Measurements from ENCODE around the gene RNF8.

The RNF8 gene

DNA sequence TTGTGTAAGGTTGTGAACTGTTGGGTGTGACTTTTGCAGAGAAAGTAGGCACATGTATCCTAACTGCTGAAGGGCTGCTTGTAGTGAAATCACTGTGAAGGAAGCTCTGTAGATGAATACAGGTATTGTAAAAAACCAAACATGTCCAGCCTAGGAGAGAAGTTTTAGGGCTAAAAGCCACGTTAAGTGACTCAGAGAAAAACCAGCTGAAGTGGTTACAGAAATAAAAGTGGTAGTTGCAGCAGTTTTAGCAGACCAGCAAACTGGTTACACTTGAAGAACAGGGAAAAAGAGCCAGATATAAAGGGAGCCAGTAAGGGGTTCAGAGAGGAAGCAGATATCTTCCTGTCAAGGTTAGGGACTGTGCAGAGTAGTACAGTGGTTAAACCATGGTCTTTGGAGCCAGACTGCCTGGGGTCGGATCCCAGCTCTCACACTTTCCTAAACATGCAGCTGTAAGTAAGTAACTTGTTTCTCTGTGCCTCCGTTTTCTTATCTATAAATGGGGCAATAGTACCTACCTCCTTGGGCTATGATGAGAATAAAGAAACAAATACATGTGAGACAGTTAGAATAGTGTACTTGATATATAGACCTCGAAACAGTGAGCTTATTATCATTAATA is 33.8 kb upstream of the RNF8 start:
- H3K9ac ChIP-seq (ENCODE audit: low read length): no peak overlapping the region
- H3K36me3 ChIP-seq (replicated peaks; ENCODE audit: insufficient read depth, low read length): no peaks in the 10 kb centered on the region
- H3K27ac ChIP-seq (ENCODE audit: low read length): no peak overlapping the region

DNA sequence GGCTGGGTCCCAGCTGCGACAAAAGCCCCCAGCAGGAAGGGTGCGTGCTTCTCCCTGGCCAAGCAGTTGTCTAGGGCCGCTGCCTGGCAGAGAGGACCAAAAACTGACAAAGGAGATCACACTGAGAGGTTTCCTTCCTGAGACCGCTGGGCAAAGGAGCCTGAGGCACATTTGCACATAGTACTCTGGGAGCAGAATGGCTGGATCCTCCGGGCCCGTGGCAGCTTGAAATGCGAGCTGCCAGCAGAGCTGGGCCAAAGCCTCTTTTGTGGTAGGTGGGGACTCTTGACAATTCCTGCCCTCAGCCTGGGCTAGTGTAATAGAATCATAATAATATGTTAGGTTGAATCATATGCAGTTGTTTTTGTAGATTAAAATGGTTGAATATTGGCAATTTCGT is 33.1 kb upstream of the RNF8 start:
- Histone ChIP-seq H3K4me1 (ENCODE audit: low read length) (peaks cover 29% of the 10 kb centered on the region), H3K4me3 (ENCODE audit: low read length) (no peak overlapping the region), H3K9ac (ENCODE audit: low read length) (no peak overlapping the region), H3F3A (ENCODE audit: insufficient read depth, low read length) (peaks cover 15% of the 10 kb centered on the region), H3K36me3 (replicated peaks; ENCODE audit: insufficient read depth, low read length) (no peaks in the 10 kb centered on the region), H3K27me3 (replicated peaks; ENCODE audit: insufficient read depth, low read length) (no peaks in the 10 kb centered on the region), H3K79me2 (ENCODE audit: low read length) (no peaks in the 10 kb centered on the region), H3K4me2 (ENCODE audit: low read depth, low read length) (no peak overlapping the region), H3K27ac (ENCODE audit: low read length) (no peak overlapping the region), H2AFZ (ENCODE audit: low read length) (no peak overlapping the region), H3K9me3 (replicated peaks; ENCODE audit: insufficient read depth, low read length) (no peaks in the 10 kb centered on the region), H3K9me2 (replicated peaks; ENCODE audit: insufficient read depth, low read length) (no peaks in the 10 kb centered on the region), H4K20me1 (ENCODE audit: insufficient read depth, low read length) (no peaks in the 10 kb centered on the region)
- TF ChIP-seq EZH2phosphoT487 (IDR thresholded peaks at IDR 0.05; ENCODE audit: low read length) (no peak), EZH2 (optimal IDR thresholded peaks at IDR 0.05; ENCODE audit: low read depth, low read length) (no peak)
- TF ChIP-seq, protein P1, sequence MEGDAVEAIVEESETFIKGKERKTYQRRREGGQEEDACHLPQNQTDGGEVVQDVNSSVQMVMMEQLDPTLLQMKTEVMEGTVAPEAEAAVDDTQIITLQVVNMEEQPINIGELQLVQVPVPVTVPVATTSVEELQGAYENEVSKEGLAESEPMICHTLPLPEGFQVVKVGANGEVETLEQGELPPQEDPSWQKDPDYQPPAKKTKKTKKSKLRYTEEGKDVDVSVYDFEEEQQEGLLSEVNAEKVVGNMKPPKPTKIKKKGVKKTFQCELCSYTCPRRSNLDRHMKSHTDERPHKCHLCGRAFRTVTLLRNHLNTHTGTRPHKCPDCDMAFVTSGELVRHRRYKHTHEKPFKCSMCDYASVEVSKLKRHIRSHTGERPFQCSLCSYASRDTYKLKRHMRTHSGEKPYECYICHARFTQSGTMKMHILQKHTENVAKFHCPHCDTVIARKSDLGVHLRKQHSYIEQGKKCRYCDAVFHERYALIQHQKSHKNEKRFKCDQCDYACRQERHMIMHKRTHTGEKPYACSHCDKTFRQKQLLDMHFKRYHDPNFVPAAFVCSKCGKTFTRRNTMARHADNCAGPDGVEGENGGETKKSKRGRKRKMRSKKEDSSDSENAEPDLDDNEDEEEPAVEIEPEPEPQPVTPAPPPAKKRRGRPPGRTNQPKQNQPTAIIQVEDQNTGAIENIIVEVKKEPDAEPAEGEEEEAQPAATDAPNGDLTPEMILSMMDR (IDR thresholded peaks at IDR 0.05; ENCODE audit: low read length): no peak
- DNase-seq: no peak

More for the DNA sequence above, 33.8 kb upstream of the RNF8 start:
- no peaks in the 10 kb centered on the region for H3K79me2 ChIP-seq (ENCODE audit: low read length)
- no peak overlapping the region for H3K4me3 ChIP-seq (ENCODE audit: low read length)
- H2AFZ ChIP-seq (ENCODE audit: low read length): no peak overlapping the region
- H4K20me1 ChIP-seq (ENCODE audit: insufficient read depth, low read length): no peaks in the 10 kb centered on the region
- no peaks in the 10 kb centered on the region for H3K27me3 ChIP-seq (replicated peaks; ENCODE audit: insufficient read depth, low read length)
- TF ChIP-seq EZH2phosphoT487 (IDR thresholded peaks at IDR 0.05; ENCODE audit: low read length): no peak
- H3K9me3 ChIP-seq (replicated peaks; ENCODE audit: insufficient read depth, low read length): no peaks in the 10 kb centered on the region
- H3K4me1 ChIP-seq (ENCODE audit: low read length): peaks cover 36% of the 10 kb centered on the region
- H3F3A ChIP-seq (ENCODE audit: insufficient read depth, low read length): peaks cover 15% of the 10 kb centered on the region
- no peaks in the 10 kb centered on the region for H3K9me2 ChIP-seq (replicated peaks; ENCODE audit: insufficient read depth, low read length)
- DNase-seq: no peak
- no peak overlapping the region for H3K4me2 ChIP-seq (ENCODE audit: low read depth, low read length)

DNA sequence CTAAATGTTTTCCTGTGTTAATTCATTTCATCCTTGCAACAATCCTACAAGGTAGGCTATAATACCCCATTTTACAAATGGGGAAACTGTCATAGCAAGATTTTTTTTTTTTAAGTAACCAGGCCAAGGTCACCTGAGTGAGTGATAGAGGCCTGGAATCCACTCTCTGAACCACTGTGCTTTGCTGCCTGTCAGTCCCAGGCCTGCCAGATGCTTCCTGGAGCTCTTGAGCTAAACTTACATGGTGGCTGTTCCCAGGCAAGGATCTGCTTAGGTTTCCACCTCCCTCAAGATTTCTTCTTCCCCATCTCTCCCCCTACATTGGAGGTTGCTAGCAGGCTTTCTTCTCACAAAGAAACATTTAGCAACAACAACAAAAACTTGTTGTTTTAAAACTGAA is 32.7 kb upstream of the RNF8 start:
- Histone ChIP-seq H3K9me2 (replicated peaks; ENCODE audit: insufficient read depth, low read length) (no peaks in the 10 kb centered on the region), H3K4me2 (ENCODE audit: low read depth, low read length) (no peak overlapping the region), H4K20me1 (ENCODE audit: insufficient read depth, low read length) (no peaks in the 10 kb centered on the region), H3K27me3 (replicated peaks; ENCODE audit: insufficient read depth, low read length) (no peaks in the 10 kb centered on the region), H3K27ac (ENCODE audit: low read length) (no peak overlapping the region), H3K36me3 (replicated peaks; ENCODE audit: insufficient read depth, low read length) (no peaks in the 10 kb centered on the region), H3K9ac (ENCODE audit: low read length) (no peak overlapping the region), H3K4me3 (ENCODE audit: low read length) (no peak overlapping the region), H3F3A (ENCODE audit: insufficient read depth, low read length) (peaks cover 15% of the 10 kb centered on the region), H2AFZ (ENCODE audit: low read length) (no peak overlapping the region), H3K9me3 (replicated peaks; ENCODE audit: insufficient read depth, low read length) (no peaks in the 10 kb centered on the region), H3K4me1 (ENCODE audit: low read length) (peaks cover 25% of the 10 kb centered on the region), H3K79me2 (ENCODE audit: low read length) (no peaks in the 10 kb centered on the region)
- TF ChIP-seq EZH2phosphoT487 (IDR thresholded peaks at IDR 0.05; ENCODE audit: low read length) (no peak), EZH2 (optimal IDR thresholded peaks at IDR 0.05; ENCODE audit: low read depth, low read length) (no peak)
- DNase-seq: no peak

DNA sequence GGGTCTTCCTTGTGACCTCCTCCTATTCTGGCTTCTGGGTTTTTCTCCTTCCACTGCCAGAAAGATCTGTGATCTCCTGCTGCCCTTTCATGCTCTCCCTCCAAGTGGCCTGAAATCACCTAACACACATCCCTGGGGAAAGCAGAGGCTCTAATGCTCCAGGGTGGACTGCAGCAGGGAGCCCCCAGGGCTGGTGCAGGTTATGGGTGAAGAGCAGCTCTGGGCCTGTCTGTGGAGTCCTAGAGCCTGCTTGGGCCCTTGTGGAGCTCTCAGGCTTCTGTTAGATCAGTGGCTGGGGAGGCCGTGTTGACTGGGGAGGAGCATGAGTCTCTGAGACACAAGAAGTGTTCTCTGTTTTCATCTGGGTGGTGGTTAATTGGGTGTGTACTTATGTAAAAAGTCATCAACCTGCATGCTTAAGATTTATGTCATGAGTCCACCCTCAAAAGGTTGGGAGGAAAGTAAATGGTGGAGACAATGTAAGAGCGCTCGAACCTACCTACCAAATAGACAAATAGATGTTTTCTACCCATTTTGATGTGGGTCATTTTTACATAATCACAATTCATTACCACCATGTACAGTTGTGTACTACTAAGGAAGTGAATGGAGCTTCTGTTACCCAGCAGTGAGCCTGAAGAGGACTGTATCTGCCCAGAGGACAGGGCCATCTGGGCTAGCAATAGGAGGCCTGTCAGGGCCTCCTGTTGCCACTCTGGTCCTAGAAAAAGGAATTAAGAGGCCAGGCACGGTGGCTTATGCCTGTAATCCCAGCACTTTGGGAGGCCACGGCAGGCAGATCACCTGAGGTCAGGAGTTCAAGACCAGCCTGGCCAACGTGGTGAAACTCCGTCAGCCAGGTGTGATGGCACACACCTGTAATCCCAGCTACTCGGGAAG is 32.0 kb upstream of the RNF8 start:
- no peak overlapping the region for H3K9ac ChIP-seq (ENCODE audit: low read length)
- H3K9me2 ChIP-seq (replicated peaks; ENCODE audit: insufficient read depth, low read length): no peaks in the 10 kb centered on the region
- no peak for TF ChIP-seq EZH2 (optimal IDR thresholded peaks at IDR 0.05; ENCODE audit: low read depth, low read length)
- TF ChIP-seq, protein P1 (IDR thresholded peaks at IDR 0.05; ENCODE audit: low read length): no peak
- no peak for TF ChIP-seq EZH2phosphoT487 (IDR thresholded peaks at IDR 0.05; ENCODE audit: low read length)
- no peaks in the 10 kb centered on the region for H3K27me3 ChIP-seq (replicated peaks; ENCODE audit: insufficient read depth, low read length)
- H3K9me3 ChIP-seq (replicated peaks; ENCODE audit: insufficient read depth, low read length): no peaks in the 10 kb centered on the region
- peaks cover 18% of the 10 kb centered on the region for H3K4me1 ChIP-seq (ENCODE audit: low read length)
- peaks cover 14% of the 10 kb centered on the region for H3F3A ChIP-seq (ENCODE audit: insufficient read depth, low read length)
- H3K4me3 ChIP-seq (ENCODE audit: low read length): no peak overlapping the region
- no peak overlapping the region for H3K4me2 ChIP-seq (ENCODE audit: low read depth, low read length)
- H4K20me1 ChIP-seq (ENCODE audit: insufficient read depth, low read length): no peaks in the 10 kb centered on the region
- no peak for DNase-seq
- no peaks in the 10 kb centered on the region for H3K36me3 ChIP-seq (replicated peaks; ENCODE audit: insufficient read depth, low read length)
- no peak overlapping the region for H2AFZ ChIP-seq (ENCODE audit: low read length)
- no peak overlapping the region for H3K27ac ChIP-seq (ENCODE audit: low read length)
- H3K79me2 ChIP-seq (ENCODE audit: low read length): no peaks in the 10 kb centered on the region
